ENCODE data around the gene DNAJC28.

GRCh38 chr21:33487996-33488395 lies 3.5 kb downstream of the DNAJC28 start:
- TF ChIP-seq CTCF (IDR thresholded peaks at IDR 0.05; ENCODE audit: low read depth, low read length, missing input control), result no peak
- TF ChIP-seq MAX (IDR thresholded peaks at IDR 0.05), result no peak
- TF ChIP-seq, protein P1, sequence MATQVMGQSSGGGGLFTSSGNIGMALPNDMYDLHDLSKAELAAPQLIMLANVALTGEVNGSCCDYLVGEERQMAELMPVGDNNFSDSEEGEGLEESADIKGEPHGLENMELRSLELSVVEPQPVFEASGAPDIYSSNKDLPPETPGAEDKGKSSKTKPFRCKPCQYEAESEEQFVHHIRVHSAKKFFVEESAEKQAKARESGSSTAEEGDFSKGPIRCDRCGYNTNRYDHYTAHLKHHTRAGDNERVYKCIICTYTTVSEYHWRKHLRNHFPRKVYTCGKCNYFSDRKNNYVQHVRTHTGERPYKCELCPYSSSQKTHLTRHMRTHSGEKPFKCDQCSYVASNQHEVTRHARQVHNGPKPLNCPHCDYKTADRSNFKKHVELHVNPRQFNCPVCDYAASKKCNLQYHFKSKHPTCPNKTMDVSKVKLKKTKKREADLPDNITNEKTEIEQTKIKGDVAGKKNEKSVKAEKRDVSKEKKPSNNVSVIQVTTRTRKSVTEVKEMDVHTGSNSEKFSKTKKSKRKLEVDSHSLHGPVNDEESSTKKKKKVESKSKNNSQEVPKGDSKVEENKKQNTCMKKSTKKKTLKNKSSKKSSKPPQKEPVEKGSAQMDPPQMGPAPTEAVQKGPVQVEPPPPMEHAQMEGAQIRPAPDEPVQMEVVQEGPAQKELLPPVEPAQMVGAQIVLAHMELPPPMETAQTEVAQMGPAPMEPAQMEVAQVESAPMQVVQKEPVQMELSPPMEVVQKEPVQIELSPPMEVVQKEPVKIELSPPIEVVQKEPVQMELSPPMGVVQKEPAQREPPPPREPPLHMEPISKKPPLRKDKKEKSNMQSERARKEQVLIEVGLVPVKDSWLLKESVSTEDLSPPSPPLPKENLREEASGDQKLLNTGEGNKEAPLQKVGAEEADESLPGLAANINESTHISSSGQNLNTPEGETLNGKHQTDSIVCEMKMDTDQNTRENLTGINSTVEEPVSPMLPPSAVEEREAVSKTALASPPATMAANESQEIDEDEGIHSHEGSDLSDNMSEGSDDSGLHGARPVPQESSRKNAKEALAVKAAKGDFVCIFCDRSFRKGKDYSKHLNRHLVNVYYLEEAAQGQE (IDR thresholded peaks at IDR 0.05), result no peak
- TF ChIP-seq YY1 (IDR thresholded peaks at IDR 0.05), result no peak
- no peak for TF ChIP-seq HNF4A (conservative IDR thresholded peaks at IDR 0.05)
- TF ChIP-seq TAF1 (conservative IDR thresholded peaks at IDR 0.05), result no peak
- TF ChIP-seq ATF3 (IDR thresholded peaks at IDR 0.05), result no peak
